A549 (cell line): ENCODE results near the gene PRPF40A. TPM values are rescaled to one million over a fixed set of nuclear protein-coding genes. Genes with fewer than 3 reads are reported as not detected.

Experiments used
- ATAC-seq, 2 experiments: fragments of 200-7000 bp in 1 of 2; fragments of >200 bp in 1 of 2; cut with Nextera tagmentation in 1 of 2; cut with Tn5 transposase in 1 of 2; 3 replicates each; pipeline versions ENCODE4 v1.8.0 to v1.9.1; 2018 to 2020; ENCODE audit warnings: mild to moderate bottlenecking in 1 of 2, moderate library complexity in 1 of 2
- CTCF ChIA-PET: fragments of 300-600 bp; sonication (Branson Sonifier 250); formaldehyde crosslinking; extraction: SDS; loops from one replicate; lab custom pipeline; 2021; ENCODE audit warnings: antibody characterized with exemption, inconsistent platforms; lab: Yijun Ruan, JAX
- POLR2A ChIA-PET: fragments of 350-600 bp; formaldehyde crosslinking; extraction: SDS; loops from one replicate; lab custom pipeline; 2021; ENCODE audit warnings: antibody characterized with exemption, inconsistent platforms; lab: Yijun Ruan, JAX
- DNase-seq, 2 experiments: peaks; one replicate each; pipeline versions ENCODE4 v3.0.0 to v3.0.0-alpha.2; 2011 to 2016; ENCODE audit warnings: low read depth in 1 of 2, low spot score in 1 of 2
- FAIRE-seq: peaks from 2 replicates; lab custom pipeline; 2011; peaks lifted over from hg19 to GRCh38; lab: Jason Lieb, UNC
- H3K27ac ChIP-seq, 2 experiments: fragments of >200 bp; sonication (Bioruptor Twin); formaldehyde crosslinking; 3 replicates each; pipeline ENCODE4 v1.5.1; 2016 to 2017
- H3K4me1 ChIP-seq: fragments of >200 bp; sonication (Bioruptor Twin); formaldehyde crosslinking; 3 replicates; pipeline ENCODE4 v1.6.1; 2016
- H3K4me2 ChIP-seq: fragments of >200 bp; sonication (Bioruptor Twin); formaldehyde crosslinking; 3 replicates; pipeline ENCODE4 v1.6.1; 2016
- H3K4me3 ChIP-seq: fragments of >200 bp; sonication (Bioruptor Twin); formaldehyde crosslinking; 3 replicates; pipeline ENCODE4 v1.5.1; 2016
- H3K9me3 ChIP-seq: fragments of >200 bp; sonication (Bioruptor Twin); formaldehyde crosslinking; 3 replicates; pipeline ENCODE4 v1.6.1; 2016
- ATOH8 ChIP-seq: fragments of 250-450 bp; sonication (Bioruptor Pico); IDR thresholded peaks from 2 replicates; pipeline ENCODE4 v1.5.0; 2020; ENCODE audit warnings: low read depth, mild to moderate bottlenecking, moderate library complexity
- CEBPB ChIP-seq, 2 experiments: fragments of >200 bp in 1 of 2; sonication (Bioruptor Twin) in 1 of 2; formaldehyde crosslinking in 1 of 2; IDR thresholded peaks; 2 replicates each; pipeline ENCODE4 v1.6.1; 2012 to 2016
- CHD4 ChIP-seq: fragments of 200-600 bp; sonication (generic); IDR thresholded peaks from 2 replicates; pipeline ENCODE4 v1.6.1; 2016; ENCODE audit warnings: antibody characterized with exemption, mild to moderate bottlenecking, borderline replicate concordance
- E2F6 ChIP-seq: IDR thresholded peaks from 2 replicates; pipeline ENCODE4 v1.6.1; 2012; ENCODE audit warnings: low read depth, borderline replicate concordance
- FOSB ChIP-seq: fragments of 250-450 bp; sonication (Bioruptor Pico); IDR thresholded peaks from 2 replicates; pipeline ENCODE4 v1.5.0; 2020; ENCODE audit warnings: mild to moderate bottlenecking, moderate library complexity
- HOXA7 ChIP-seq: fragments of 250-450 bp; sonication (Bioruptor Pico); IDR thresholded peaks from 2 replicates; pipeline ENCODE4 v1.5.0; 2020; ENCODE audit warnings: mild to moderate bottlenecking, moderate library complexity
- HOXB5 ChIP-seq: fragments of 250-450 bp; sonication (Bioruptor Pico); IDR thresholded peaks from 2 replicates; pipeline ENCODE4 v1.5.0; 2020; ENCODE audit warnings: mild to moderate bottlenecking, moderate library complexity
- JUNB ChIP-seq: fragments of >200 bp; sonication (Bioruptor Twin); formaldehyde crosslinking; IDR thresholded peaks from 2 replicates; pipeline ENCODE4 v1.6.1; 2016
- MAFK ChIP-seq: fragments of 450-650 bp; IDR thresholded peaks from 2 replicates; pipeline ENCODE4 v1.6.1; 2014; ENCODE audit not compliant: partially characterized antibody
- MAX ChIP-seq: IDR thresholded peaks from 2 replicates; pipeline ENCODE4 v1.6.1; 2012
- NFE2L2 ChIP-seq: fragments of 150-350 bp; conservative IDR thresholded peaks from 2 replicates; pipeline ENCODE4 v1.6.1; 2014; ENCODE audit warnings: low read length
- NPAS2 ChIP-seq: fragments of 250-450 bp; sonication (Bioruptor Pico); IDR thresholded peaks from 2 replicates; pipeline ENCODE4 v1.8.0; 2022; ENCODE audit warnings: mild to moderate bottlenecking, moderate library complexity, borderline replicate concordance
- ZC3H11A ChIP-seq: fragments of 450-650 bp; IDR thresholded peaks from 2 replicates; pipeline ENCODE4 v1.6.1; 2014; ENCODE audit warnings: antibody characterized with exemption, mild to moderate bottlenecking
- ZNF302 ChIP-seq: fragments of 250-450 bp; sonication (Bioruptor Pico); IDR thresholded peaks from 2 replicates; pipeline ENCODE4 v1.9.0; 2021; ENCODE audit warnings: inconsistent platforms, mild to moderate bottlenecking, moderate library complexity
- WGBS: methylation state at CpG from one replicate; pipeline ENCODE4 v1.1.6; 2017; ENCODE audit errors: missing lambda C conversion rate; 5-methylcytosine and 5-hydroxymethylcytosine counted together
- polyA plus RNA-seq, 4 experiments: library from polyadenylated mRNA; depleted of rRNA in 3 of 4; stranded (reverse); fragments of >200 nt; fragmentation: RNase III in 1 of 4; extraction: RNeasy Plus Mini Kit Qiagen cat#74134 plus additional on column Dnase treatment in 1 of 4; gene quantifications; 2 replicates in 3 of 4; 3 replicates in 1 of 4; pipeline ENCODE4 v1.2.3, GENCODE V29; 2011 to 2017
- TF ChIP-seq, protein P1 (sequence below): fragments of 150-350 bp; IDR thresholded peaks from 2 replicates; pipeline ENCODE4 v1.6.1; 2014; ENCODE audit warnings: low read depth, mild to moderate bottlenecking, low read length
- TF ChIP-seq, protein P2 (sequence below): fragments of >200 bp; sonication (Bioruptor Twin); formaldehyde crosslinking; IDR thresholded peaks from 3 replicates; pipeline ENCODE4 v1.5.1; 2016
- TF ChIP-seq, protein P3 (sequence below): fragments of 450-650 bp; IDR thresholded peaks from 2 replicates; pipeline ENCODE4 v1.6.1; 2014; ENCODE audit warnings: antibody characterized with exemption

Gene PRPF40A
- polyA plus RNA-seq, 2 of the 4 experiments (the other 2 are of a cell fraction) = 75.1 to 186 TPM

DNA sequence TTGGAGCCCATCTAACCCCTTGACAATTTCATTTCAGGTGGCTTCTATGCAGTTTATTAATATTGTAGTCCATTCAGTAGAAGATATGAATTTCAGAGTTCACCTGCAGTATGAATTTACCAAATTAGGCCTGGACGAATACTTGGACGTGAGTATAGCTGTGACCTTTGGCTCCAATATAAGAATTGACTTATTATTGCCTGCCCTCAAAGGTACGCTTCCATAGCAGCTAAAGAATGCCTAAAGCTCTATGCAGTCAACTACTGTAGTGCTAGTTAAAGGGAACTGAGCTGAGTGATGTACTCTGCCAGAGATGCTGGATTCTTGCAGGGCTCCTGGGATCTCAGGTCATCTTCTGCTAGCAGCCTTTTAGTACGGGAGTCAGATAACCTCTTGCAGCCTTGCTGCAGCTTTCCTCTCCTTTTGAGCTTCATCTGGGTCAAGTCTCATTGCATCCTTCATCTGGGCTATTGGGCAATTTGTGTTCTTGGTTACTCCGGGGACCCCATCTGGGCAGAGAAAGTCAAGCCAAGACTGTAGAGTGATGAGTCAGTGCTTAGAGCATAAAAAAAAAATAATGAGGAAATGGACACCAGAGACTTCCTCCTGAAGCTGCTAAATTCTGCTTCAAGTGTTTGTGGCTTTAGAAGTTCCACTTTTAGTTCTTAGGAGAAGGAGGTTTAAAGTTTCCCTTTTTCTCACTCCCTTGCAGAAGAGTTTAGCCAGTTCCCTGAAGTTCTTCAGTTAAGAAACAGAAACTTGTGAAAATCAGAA is 105.6 kb downstream of the PRPF40A start (continued):
- TF ChIP-seq, protein P1, sequence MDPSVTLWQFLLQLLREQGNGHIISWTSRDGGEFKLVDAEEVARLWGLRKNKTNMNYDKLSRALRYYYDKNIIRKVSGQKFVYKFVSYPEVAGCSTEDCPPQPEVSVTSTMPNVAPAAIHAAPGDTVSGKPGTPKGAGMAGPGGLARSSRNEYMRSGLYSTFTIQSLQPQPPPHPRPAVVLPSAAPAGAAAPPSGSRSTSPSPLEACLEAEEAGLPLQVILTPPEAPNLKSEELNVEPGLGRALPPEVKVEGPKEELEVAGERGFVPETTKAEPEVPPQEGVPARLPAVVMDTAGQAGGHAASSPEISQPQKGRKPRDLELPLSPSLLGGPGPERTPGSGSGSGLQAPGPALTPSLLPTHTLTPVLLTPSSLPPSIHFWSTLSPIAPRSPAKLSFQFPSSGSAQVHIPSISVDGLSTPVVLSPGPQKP = no peak
- TF ChIP-seq CHD4 = no peak

- no peaks in the 10 kb centered on the region for H3K9me3 ChIP-seq
- no peak for FAIRE-seq
- no peak for DNase-seq
- peaks cover 7% of the 10 kb centered on the region; the same call in 2 of the 3 replicates for H3K4me1 ChIP-seq
- CTCF ChIA-PET = no interaction called here
- H3K27ac ChIP-seq = no peak overlapping the region
- TF ChIP-seq MAX = no peak
- no peak for TF ChIP-seq HOXB5 (CRISPR knock-in tag)
- no peak overlapping the region for H3K4me2 ChIP-seq
- H3K4me3 ChIP-seq = no peak overlapping the region
- 85% methylated on average over 1 of the region's 1 CpG for WGBS
- POLR2A ChIA-PET = interaction anchor here (0.6 kb wide), 1 partner anchor 108 kb away, joined by 5 read pairs; the partner anchor contains the start of gene PRPF40A
- ATAC-seq = no peak
Observed at GRCh38 chr2:152609699-152610098, 107.6 kb downstream of the PRPF40A start.

- POLR2A ChIA-PET = interaction anchor here (0.6 kb wide), 1 partner anchor 108 kb away, joined by 5 read pairs; the partner anchor contains the start of gene PRPF40A
- Histone ChIP-seq H3K27ac (no peak overlapping the region), H3K4me3 (no peak overlapping the region), H3K4me1 (peaks cover 7% of the 10 kb centered on the region; the same call in 2 of the 3 replicates), H3K4me2 (no peak overlapping the region), H3K9me3 (no peaks in the 10 kb centered on the region)
- DNase-seq = no peak
- CTCF ChIA-PET = no interaction called here
- TF ChIP-seq, protein P2, sequence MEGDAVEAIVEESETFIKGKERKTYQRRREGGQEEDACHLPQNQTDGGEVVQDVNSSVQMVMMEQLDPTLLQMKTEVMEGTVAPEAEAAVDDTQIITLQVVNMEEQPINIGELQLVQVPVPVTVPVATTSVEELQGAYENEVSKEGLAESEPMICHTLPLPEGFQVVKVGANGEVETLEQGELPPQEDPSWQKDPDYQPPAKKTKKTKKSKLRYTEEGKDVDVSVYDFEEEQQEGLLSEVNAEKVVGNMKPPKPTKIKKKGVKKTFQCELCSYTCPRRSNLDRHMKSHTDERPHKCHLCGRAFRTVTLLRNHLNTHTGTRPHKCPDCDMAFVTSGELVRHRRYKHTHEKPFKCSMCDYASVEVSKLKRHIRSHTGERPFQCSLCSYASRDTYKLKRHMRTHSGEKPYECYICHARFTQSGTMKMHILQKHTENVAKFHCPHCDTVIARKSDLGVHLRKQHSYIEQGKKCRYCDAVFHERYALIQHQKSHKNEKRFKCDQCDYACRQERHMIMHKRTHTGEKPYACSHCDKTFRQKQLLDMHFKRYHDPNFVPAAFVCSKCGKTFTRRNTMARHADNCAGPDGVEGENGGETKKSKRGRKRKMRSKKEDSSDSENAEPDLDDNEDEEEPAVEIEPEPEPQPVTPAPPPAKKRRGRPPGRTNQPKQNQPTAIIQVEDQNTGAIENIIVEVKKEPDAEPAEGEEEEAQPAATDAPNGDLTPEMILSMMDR = no peak
- TF ChIP-seq, protein P1 = no peak
- TF ChIP-seq NFE2L2 (no peak), NPAS2 (CRISPR knock-in tag) (no peak), FOSB (CRISPR knock-in tag) (no peak), E2F6 (no peak), MAFK (no peak), ZNF302 (no peak), CEBPB (IDR thresholded peaks at IDR 0.05) (no peak), ATOH8 (CRISPR knock-in tag) (no peak), JUNB (no peak), HOXA7 (no peak), ZC3H11A (no peak)
- TF ChIP-seq, protein P3, sequence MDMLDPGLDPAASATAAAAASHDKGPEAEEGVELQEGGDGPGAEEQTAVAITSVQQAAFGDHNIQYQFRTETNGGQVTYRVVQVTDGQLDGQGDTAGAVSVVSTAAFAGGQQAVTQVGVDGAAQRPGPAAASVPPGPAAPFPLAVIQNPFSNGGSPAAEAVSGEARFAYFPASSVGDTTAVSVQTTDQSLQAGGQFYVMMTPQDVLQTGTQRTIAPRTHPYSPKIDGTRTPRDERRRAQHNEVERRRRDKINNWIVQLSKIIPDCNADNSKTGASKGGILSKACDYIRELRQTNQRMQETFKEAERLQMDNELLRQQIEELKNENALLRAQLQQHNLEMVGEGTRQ = no peak
- ATAC-seq = no peak
- 83% methylated on average over 2 of the region's 2 CpGs for WGBS
- FAIRE-seq = no peak
Observed at GRCh38 chr2:152609154-152609553, 108.1 kb downstream of the PRPF40A start.
